ENCODE data around the gene OSBP2. TPM values are rescaled to one million over a fixed set of nuclear protein-coding genes. Genes with fewer than 3 reads are reported as not detected.
"Not testable (repeated sequence)": the region's sequence is repeated elsewhere in the genome, so short reads cannot be mapped to it uniquely, and the experiment has no call there.

Gene OSBP2
- polyA plus RNA-seq, 2 donors: 2.5 to 2.7 TPM

GRCh38 chr22:30674482-30674881, 20.2 kb upstream of the OSBP2 start:
- no peaks in the 10 kb centered on the region for H3K36me3 ChIP-seq (ENCODE audit: control insufficient read depth in 2 of 2, insufficient read depth in 2 of 2, low read length in 1 of 2)
- H3K27me3 ChIP-seq (ENCODE audit: control insufficient read depth in 1 of 2, insufficient read depth in 2 of 2, low read length in 2 of 2): no peaks in the 10 kb centered on the region
- no peak overlapping the region for H3K4me3 ChIP-seq (ENCODE audit: low read depth in 1 of 2, low read length in 2 of 2)
- WGBS, 2 donors: 87 to 93% methylated on average over 6 of the region's 6 CpGs
- no peaks in the 10 kb centered on the region for H3K4me1 ChIP-seq (ENCODE audit: control insufficient read depth in 2 of 2, insufficient read depth in 2 of 2, low read length in 1 of 2)
- peaks cover 0 to 4% of the 10 kb centered on the region in 2 donors for H3K9me3 ChIP-seq (ENCODE audit: control insufficient read depth in 2 of 2, insufficient read depth in 1 of 2, low read depth in 1 of 2, low read length in 1 of 2)
- no peak overlapping the region for H3K27ac ChIP-seq (ENCODE audit: low read depth in 2 of 2, low read length in 1 of 2)

GRCh38 chr22:30675436-30675835, 19.2 kb upstream of the OSBP2 start:
- H3K36me3 ChIP-seq (ENCODE audit: control insufficient read depth in 2 of 2, insufficient read depth in 2 of 2, low read length in 1 of 2): no peaks in the 10 kb centered on the region
- H3K27ac ChIP-seq (ENCODE audit: low read depth in 2 of 2, low read length in 1 of 2): no peak overlapping the region
- WGBS, 2 donors: 83 to 88% methylated on average over 9 of the region's 9 CpGs
- no peaks in the 10 kb centered on the region for H3K27me3 ChIP-seq (ENCODE audit: control insufficient read depth in 1 of 2, insufficient read depth in 2 of 2, low read length in 2 of 2)
- no peak overlapping the region for H3K4me3 ChIP-seq (ENCODE audit: low read depth in 1 of 2, low read length in 2 of 2)
- peaks cover 0 to 4% of the 10 kb centered on the region in 2 donors for H3K9me3 ChIP-seq (ENCODE audit: control insufficient read depth in 2 of 2, insufficient read depth in 1 of 2, low read depth in 1 of 2, low read length in 1 of 2)
- H3K4me1 ChIP-seq (ENCODE audit: control insufficient read depth in 2 of 2, insufficient read depth in 2 of 2, low read length in 1 of 2): no peaks in the 10 kb centered on the region

GRCh38 chr22:30676565-30676964, 18.1 kb upstream of the OSBP2 start:
- not testable (repeated sequence) for H3K4me3 ChIP-seq (ENCODE audit: low read depth in 1 of 2, low read length in 2 of 2); H3K9me3 ChIP-seq (ENCODE audit: control insufficient read depth in 2 of 2, insufficient read depth in 1 of 2, low read depth in 1 of 2, low read length in 1 of 2); H3K27me3 ChIP-seq (ENCODE audit: control insufficient read depth in 1 of 2, insufficient read depth in 2 of 2, low read length in 2 of 2); H3K4me1 ChIP-seq (ENCODE audit: control insufficient read depth in 2 of 2, insufficient read depth in 2 of 2, low read length in 1 of 2); H3K27ac ChIP-seq (ENCODE audit: low read depth in 2 of 2, low read length in 1 of 2); H3K36me3 ChIP-seq (ENCODE audit: control insufficient read depth in 2 of 2, insufficient read depth in 2 of 2, low read length in 1 of 2)
- WGBS, 2 donors: 59 to 70% methylated on average over 3 of the region's 3 CpGs

- WGBS, 2 donors: 77 to 79% methylated on average over 12 of the region's 12 CpGs
- not testable (repeated sequence) for H3K36me3 ChIP-seq (ENCODE audit: control insufficient read depth in 2 of 2, insufficient read depth in 2 of 2, low read length in 1 of 2); H3K27me3 ChIP-seq (ENCODE audit: control insufficient read depth in 1 of 2, insufficient read depth in 2 of 2, low read length in 2 of 2); H3K4me3 ChIP-seq (ENCODE audit: low read depth in 1 of 2, low read length in 2 of 2); H3K4me1 ChIP-seq (ENCODE audit: control insufficient read depth in 2 of 2, insufficient read depth in 2 of 2, low read length in 1 of 2); H3K27ac ChIP-seq (ENCODE audit: low read depth in 2 of 2, low read length in 1 of 2); H3K9me3 ChIP-seq (ENCODE audit: control insufficient read depth in 2 of 2, insufficient read depth in 1 of 2, low read depth in 1 of 2, low read length in 1 of 2)
These were observed 14.6 kb upstream of the OSBP2 start for GRCh38 chr22:30679895-30680690.

GRCh38 chr22:30680991-30681770, 13.5 kb upstream of the OSBP2 start:
- WGBS, 2 donors: 91 to 92% methylated on average over 1 of the region's 1 CpG

GRCh38 chr22:30681831-30682230, 12.8 kb upstream of the OSBP2 start:
- no peak overlapping the region for H3K27ac ChIP-seq (ENCODE audit: low read depth in 2 of 2, low read length in 1 of 2)
- WGBS, 2 donors: 73 to 91% methylated on average over 2 of the region's 2 CpGs
- no peaks in the 10 kb centered on the region for H3K36me3 ChIP-seq (ENCODE audit: control insufficient read depth in 2 of 2, insufficient read depth in 2 of 2, low read length in 1 of 2)
- no peak overlapping the region for H3K4me3 ChIP-seq (ENCODE audit: low read depth in 1 of 2, low read length in 2 of 2)
- H3K9me3 ChIP-seq (ENCODE audit: control insufficient read depth in 2 of 2, insufficient read depth in 1 of 2, low read depth in 1 of 2, low read length in 1 of 2): no peaks in the 10 kb centered on the region
- no peaks in the 10 kb centered on the region for H3K27me3 ChIP-seq (ENCODE audit: control insufficient read depth in 1 of 2, insufficient read depth in 2 of 2, low read length in 2 of 2)
- no peaks in the 10 kb centered on the region for H3K4me1 ChIP-seq (ENCODE audit: control insufficient read depth in 2 of 2, insufficient read depth in 2 of 2, low read length in 1 of 2)

More at GRCh38 chr22:30680991-30681770, 13.5 kb upstream of the OSBP2 start:
- no peak overlapping the region for H3K4me3 ChIP-seq (ENCODE audit: low read depth in 1 of 2, low read length in 2 of 2)
- H3K4me1 ChIP-seq (ENCODE audit: control insufficient read depth in 2 of 2, insufficient read depth in 2 of 2, low read length in 1 of 2): no peaks in the 10 kb centered on the region
- H3K9me3 ChIP-seq (ENCODE audit: control insufficient read depth in 2 of 2, insufficient read depth in 1 of 2, low read depth in 1 of 2, low read length in 1 of 2): no peaks in the 10 kb centered on the region
- no peaks in the 10 kb centered on the region for H3K27me3 ChIP-seq (ENCODE audit: control insufficient read depth in 1 of 2, insufficient read depth in 2 of 2, low read length in 2 of 2)
- H3K27ac ChIP-seq (ENCODE audit: low read depth in 2 of 2, low read length in 1 of 2): no peak overlapping the region
- no peaks in the 10 kb centered on the region for H3K36me3 ChIP-seq (ENCODE audit: control insufficient read depth in 2 of 2, insufficient read depth in 2 of 2, low read length in 1 of 2)

- Histone ChIP-seq H3K36me3 (ENCODE audit: control insufficient read depth in 2 of 2, insufficient read depth in 2 of 2, low read length in 1 of 2) (no peaks in the 10 kb centered on the region), H3K27ac (ENCODE audit: low read depth in 2 of 2, low read length in 1 of 2) (no peak overlapping the region), H3K4me1 (ENCODE audit: control insufficient read depth in 2 of 2, insufficient read depth in 2 of 2, low read length in 1 of 2) (no peaks in the 10 kb centered on the region), H3K27me3 (ENCODE audit: control insufficient read depth in 1 of 2, insufficient read depth in 2 of 2, low read length in 2 of 2) (no peaks in the 10 kb centered on the region), H3K4me3 (ENCODE audit: low read depth in 1 of 2, low read length in 2 of 2) (no peak overlapping the region), H3K9me3 (ENCODE audit: control insufficient read depth in 2 of 2, insufficient read depth in 1 of 2, low read depth in 1 of 2, low read length in 1 of 2) (no peaks in the 10 kb centered on the region)
- whole genome bisulfite sequencing, 2 donors: 74 to 76% methylated on average over 7 of the region's 7 CpGs
These were observed 9.5 kb upstream of the OSBP2 start for GRCh38 chr22:30685178-30685577.

GRCh38 chr22:30687358-30687757, 7.3 kb upstream of the OSBP2 start:
- Histone ChIP-seq H3K27me3 (ENCODE audit: control insufficient read depth in 1 of 2, insufficient read depth in 2 of 2, low read length in 2 of 2) (no peaks in the 10 kb centered on the region), H3K4me1 (ENCODE audit: control insufficient read depth in 2 of 2, insufficient read depth in 2 of 2, low read length in 1 of 2) (no peaks in the 10 kb centered on the region), H3K9me3 (ENCODE audit: control insufficient read depth in 2 of 2, insufficient read depth in 1 of 2, low read depth in 1 of 2, low read length in 1 of 2) (no peaks in the 10 kb centered on the region), H3K4me3 (ENCODE audit: low read depth in 1 of 2, low read length in 2 of 2) (no peak overlapping the region), H3K36me3 (ENCODE audit: control insufficient read depth in 2 of 2, insufficient read depth in 2 of 2, low read length in 1 of 2) (no peaks in the 10 kb centered on the region), H3K27ac (ENCODE audit: low read depth in 2 of 2, low read length in 1 of 2) (no peak overlapping the region)
- 90 to 92% methylated on average over 4 of the region's 4 CpGs for WGBS, 2 donors

GRCh38 chr22:30689622-30690021, 5.1 kb upstream of the OSBP2 start:
- 71 to 80% methylated on average over 1 of the region's 1 CpG for WGBS, 2 donors
- H3K9me3 ChIP-seq (ENCODE audit: control insufficient read depth in 2 of 2, insufficient read depth in 1 of 2, low read depth in 1 of 2, low read length in 1 of 2): no peaks in the 10 kb centered on the region
- H3K4me3 ChIP-seq (ENCODE audit: low read depth in 1 of 2, low read length in 2 of 2): no peak overlapping the region
- H3K36me3 ChIP-seq (ENCODE audit: control insufficient read depth in 2 of 2, insufficient read depth in 2 of 2, low read length in 1 of 2): no peaks in the 10 kb centered on the region
- H3K27me3 ChIP-seq (ENCODE audit: control insufficient read depth in 1 of 2, insufficient read depth in 2 of 2, low read length in 2 of 2): no peaks in the 10 kb centered on the region
- peaks cover 2 to 3% of the 10 kb centered on the region in 2 donors for H3K4me1 ChIP-seq (ENCODE audit: control insufficient read depth in 2 of 2, insufficient read depth in 2 of 2, low read length in 1 of 2)
- H3K27ac ChIP-seq (ENCODE audit: low read depth in 2 of 2, low read length in 1 of 2): no peak overlapping the region

Measured in esophagus (tissue), 2 donors.